ENCODE results near the gene NRXN3. TPM values are rescaled to one million over a fixed set of nuclear protein-coding genes. Genes with fewer than 3 reads are reported as not detected.

NRXN3 gene
- total and polyA plus RNA-seq, 2 of the 4 experiments (the other 2 are of a cell fraction): 4.8 to 25.1 TPM

- no CpG with 5 or more reads among the region's 11 CpGs for WGBS, 2 experiments (ENCODE audit: extremely low coverage in 2 of 2, insufficient read length in 1 of 2)
- Histone ChIP-seq H2BK120ac (ENCODE audit: low read depth, low read length) (no peak overlapping the region), H4K20me1 (ENCODE audit: insufficient read depth, low read length) (no peaks in the 10 kb centered on the region), H3K4me3 (ENCODE audit: insufficient read depth, low read depth, low read length) (no peak overlapping the region), H3K56ac (ENCODE audit: extremely low read depth, insufficient read depth, low read length) (no peak overlapping the region), H3K18ac (ENCODE audit: low read depth, low read length) (peak overlapping the region; percentile 16; the same call in 1 of the 2 replicates), H3K4me2 (ENCODE audit: low read depth, low read length) (peak overlapping the region; percentile 63; the same call in 1 of the 2 replicates), H3K9ac (ENCODE audit: low read depth, low read length) (no peak overlapping the region), H4K8ac (ENCODE audit: low read depth in 2 of 2, low read length in 2 of 2) (peak overlapping the region in 1 of 2 experiments; percentile 8; a peak in 1 of 4 replicates), H3K14ac (replicated peaks; ENCODE audit: low read depth, low read length) (no peak overlapping the region), H3K27me3 (ENCODE audit: control insufficient read depth, insufficient read depth, low read length) (no peaks in the 10 kb centered on the region), H2BK15ac (ENCODE audit: low read depth, low read length) (no peak overlapping the region), H3K79me1 (ENCODE audit: low read depth in 1 of 2, low read length in 2 of 2) (no peaks in the 10 kb centered on the region; a peak in 1 of 4 replicates), H2BK20ac (ENCODE audit: low read depth, low read length) (no peak overlapping the region), H3K36me3 (ENCODE audit: control insufficient read depth, insufficient read depth, low read length) (no peaks in the 10 kb centered on the region), H4K91ac (ENCODE audit: insufficient read depth, low read depth, low read length) (no peak overlapping the region), H2BK5ac (ENCODE audit: low read depth, low read length, poor library complexity, severe bottlenecking) (peak overlapping the region; percentile 0), H2AK9ac (replicated peaks; ENCODE audit: low read depth, low read length, poor library complexity) (no peak overlapping the region), H4K5ac (ENCODE audit: low read depth, low read length) (no peak overlapping the region), H3K4me1 (ENCODE audit: control insufficient read depth, insufficient read depth, low read length) (peaks cover 2% of the 10 kb centered on the region), H2AK5ac (ENCODE audit: low read depth, low read length) (no peak overlapping the region), H3K23ac (ENCODE audit: low read depth, low read length) (no peak overlapping the region), H3K27ac (ENCODE audit: insufficient read depth, low read length) (no peak overlapping the region), H3K4ac (ENCODE audit: low read depth, low read length) (no peak overlapping the region), H2AFZ (replicated peaks; ENCODE audit: low read length, poor library complexity) (no peak overlapping the region), H3K9me3 (ENCODE audit: control insufficient read depth, insufficient read depth, low read length) (no peaks in the 10 kb centered on the region), H3K9me1 (ENCODE audit: insufficient read depth, low read length) (no peaks in the 10 kb centered on the region; the same call in 1 of the 2 replicates)
- no TSS peak for BruUV-seq (replicated peaks)
- dilution Hi-C loops (cut with HindIII; ENCODE audit: low sequenced_read_pairs, unreplicated experiment): no loop called here
- TF ChIP-seq SMC3 (IDR thresholded peaks at IDR 0.05; ENCODE audit: low read depth, low read length) (no peak), CHD1 (IDR thresholded peaks at IDR 0.05; ENCODE audit: low read depth, low read length) (no peak), MXI1 (IDR thresholded peaks at IDR 0.05; ENCODE audit: borderline replicate concordance, low read depth, low read length) (no peak), POLR2A (IDR thresholded peaks at IDR 0.05; ENCODE audit: low read depth, low read length) (no peak), ELK1 (IDR thresholded peaks at IDR 0.05; ENCODE audit: borderline replicate concordance, low read depth, low read length) (no peak), RCOR1 (IDR thresholded peaks at IDR 0.05; ENCODE audit: insufficient replicate concordance, low read length) (no peak), MAZ (IDR thresholded peaks at IDR 0.05; ENCODE audit: borderline replicate concordance, low read depth, low read length) (no peak), RAD21 (IDR thresholded peaks at IDR 0.05; ENCODE audit: low read length) (no peak), CEBPB (IDR thresholded peaks at IDR 0.05; ENCODE audit: low read depth, low read length) (no peak), MAFK (IDR thresholded peaks at IDR 0.05; ENCODE audit: low read depth, low read length) (no peak), FOS (IDR thresholded peaks at IDR 0.05; ENCODE audit: low read depth, low read length) (no peak), RFX5 (IDR thresholded peaks at IDR 0.05; ENCODE audit: low read depth, low read length) (no peak)
- no peak for ATAC-seq (ENCODE audit: low read depth)
- in situ Hi-C loops (cut with MboI; ENCODE audit: low sequenced_read_pairs): no loop called here
- DNase-seq: peak; percentile 15
- ChIA-PET CTCF (interaction anchor here (0.9 to 1.1 kb wide), 2 partner anchors 29 to 238 kb away, joined by 3 read pairs; no protein-coding TSS in a partner anchor), POLR2A (ENCODE audit: unreplicated experiment) (no interaction called here)
- intact Hi-C loops (cut with micrococcal nuclease): no loop called here
Observed at GRCh38 chr14:79293482-79294177, 1123.5 kb downstream of the NRXN3 start.

Data from IMR-90 (cell line).